ENCODE data around the gene PTPRC.

- TF ChIP-seq CTCF (IDR thresholded peaks at IDR 0.05): no peak
- no peak for TF ChIP-seq POLR2A (IDR thresholded peaks at IDR 0.05)
Measured at GRCh38 chr1:198620218-198620617, 18.6 kb upstream of the PTPRC start.

Measured in suprapubic skin (tissue), 3 donors.